Liver (tissue), 3 donors: ENCODE results near the gene NLRC5.

Experiments used
- ATF3 ChIP-seq: IDR thresholded peaks from 2 replicates; pipeline ENCODE4 v1.6.1; 2016; ENCODE audit warnings: antibody characterized with exemption
- CTCF ChIP-seq: fragments of 150-350 bp; IDR thresholded peaks from 2 replicates; pipeline ENCODE4 v1.5.1; 2017; ENCODE audit warnings: improper control_type of control experiment, low read depth, low read length; ENCODE audit not compliant: missing input control
- JUND ChIP-seq, 2 donors: IDR thresholded peaks; 2 replicates each; pipeline ENCODE4 v1.6.1; 2016; ENCODE audit warnings: antibody characterized with exemption in 2 of 2
- MAX ChIP-seq: IDR thresholded peaks from 2 replicates; pipeline ENCODE4 v1.6.1; 2016; ENCODE audit warnings: antibody characterized with exemption
- RAD21 ChIP-seq, 2 donors: IDR thresholded peaks; 2 replicates each; pipeline ENCODE4 v1.6.1; 2016; ENCODE audit warnings: antibody characterized with exemption in 2 of 2, mild to moderate bottlenecking in 2 of 2
- REST ChIP-seq: IDR thresholded peaks from 2 replicates; pipeline ENCODE4 v1.6.1; 2016; ENCODE audit warnings: antibody characterized with exemption, mild to moderate bottlenecking
- ZBTB33 ChIP-seq: IDR thresholded peaks from 2 replicates; pipeline ENCODE4 v1.6.1; 2016; ENCODE audit warnings: antibody characterized with exemption
- donor health status: healthy.
- donor health status: healthy.

GRCh38 chr16:57030346-57030902 is 41.1 kb downstream of the NLRC5 start:
- TF ChIP-seq CTCF (no peak), RAD21 (IDR thresholded peaks at IDR 0.05) (no peak), REST (no peak), JUND (IDR thresholded peaks at IDR 0.05) (no peak), MAX (no peak), ZBTB33 (no peak), ATF3 (no peak)
